SK-MEL-5 (cell line): ENCODE results near the gene COQ4. TPM values are rescaled to one million over a fixed set of nuclear protein-coding genes. Genes with fewer than 3 reads are reported as not detected.

Experiments used
- DNase-seq: peaks from one replicate; pipeline ENCODE4 v3.0.0-alpha.2; 2016; ENCODE audit warnings: low read depth, low spot score
- in situ Hi-C: cut with HindIII; loops from 2 replicates; pipeline ENCODE4 v1.10.0; 2016; ENCODE audit warnings: low sequenced_read_pairs, high pct_unique_total_duplicates, low pct_unique_long_range_greater_than_20kb
- total RNA-seq: library from RNA; depleted of rRNA; stranded (reverse); fragments of >200 nt; shearing (Covaris generic); gene quantifications from 2 replicates; pipeline ENCODE4 v1.2.3, GENCODE V29; 2014

COQ4 gene
- total RNA-seq, 1 experiment from 2014 or later, result 38.6 TPM

- in situ Hi-C loops, result no loop called here
- DNase-seq, result no peak
Measured at GRCh38 chr9:128361296-128361985, 38.8 kb downstream of the COQ4 start.

GRCh38 chr9:128361986-128362646 lies 39.5 kb downstream of the COQ4 start:
- peak; percentile 86 for DNase-seq
- in situ Hi-C loops, result no loop called here

GRCh38 chr9:128362774-128363173 lies 40.1 kb downstream of the COQ4 start:
- DNase-seq, result no peak
- in situ Hi-C loops, result no loop called here

- in situ Hi-C loops, result no loop called here
Measured at GRCh38 chr9:128365525-128365924, 42.9 kb downstream of the COQ4 start.

GRCh38 chr9:128369024-128369706 lies 46.5 kb downstream of the COQ4 start:
- in situ Hi-C loops, result no loop called here
- DNase-seq, result no peak

More at GRCh38 chr9:128365525-128365924, 42.9 kb downstream of the COQ4 start:
- DNase-seq, result no peak

GRCh38 chr9:128370367-128370751 lies 47.7 kb downstream of the COQ4 start:
- in situ Hi-C loops, result no loop called here

GRCh38 chr9:128370752-128371629 lies 48.4 kb downstream of the COQ4 start, which contains the start of gene URM1:
TSS of gene URM1 (plus strand) at chr9:128371374. CDS start at chr9:128371381, 7 bp downstream.
- peak; percentile 95 for DNase-seq
- in situ Hi-C loops, result no loop called here

More at GRCh38 chr9:128370367-128370751, 47.7 kb downstream of the COQ4 start:
- DNase-seq, result peak; percentile 6

- in situ Hi-C loops, result no loop called here
- DNase-seq, result no peak
Measured at GRCh38 chr9:128371630-128372117, 49.0 kb downstream of the COQ4 start.

- in situ Hi-C loops, result no loop called here
- peak; percentile 63 for DNase-seq
Measured at GRCh38 chr9:128372188-128372641, 49.6 kb downstream of the COQ4 start.

- in situ Hi-C loops, result no loop called here
- DNase-seq, result no peak
Measured at GRCh38 chr9:128372784-128373183, 50.1 kb downstream of the COQ4 start.

- in situ Hi-C loops, result no loop called here
- DNase-seq, result no peak
Measured at GRCh38 chr9:128374221-128374675, 51.6 kb downstream of the COQ4 start.

GRCh38 chr9:128375865-128376264 lies 53.2 kb downstream of the COQ4 start:
- in situ Hi-C loops, result no loop called here
- no peak for DNase-seq

GRCh38 chr9:128382261-128382660 lies 59.6 kb downstream of the COQ4 start:
- in situ Hi-C loops, result no loop called here
- no peak for DNase-seq

- no peak for DNase-seq
- in situ Hi-C loops, result no loop called here
Measured at GRCh38 chr9:128383007-128383753, 60.5 kb downstream of the COQ4 start.
